GM18909 (cell line): Measurements from ENCODE around the gene RAPGEFL1.
"Not testable (repeated sequence)": the region's sequence is repeated elsewhere in the genome, so short reads cannot be mapped to it uniquely, and the experiment has no call there.

ENCODE experiments used
- ATAC-seq: cut with Tn5 transposase; IDR thresholded peaks from one replicate; pipeline ENCODE4 v1.9.1; 2021; ENCODE audit warnings: mild to moderate bottlenecking; ENCODE audit not compliant: unreplicated experiment, poor library complexity

Gene RAPGEFL1

GRCh38 chr17:40173091-40173777 lies 4.0 kb upstream of the RAPGEFL1 start:
- ATAC-seq: no peak

- ATAC-seq: no peak
Observed at GRCh38 chr17:40173778-40174135, 3.5 kb upstream of the RAPGEFL1 start.

DNA sequence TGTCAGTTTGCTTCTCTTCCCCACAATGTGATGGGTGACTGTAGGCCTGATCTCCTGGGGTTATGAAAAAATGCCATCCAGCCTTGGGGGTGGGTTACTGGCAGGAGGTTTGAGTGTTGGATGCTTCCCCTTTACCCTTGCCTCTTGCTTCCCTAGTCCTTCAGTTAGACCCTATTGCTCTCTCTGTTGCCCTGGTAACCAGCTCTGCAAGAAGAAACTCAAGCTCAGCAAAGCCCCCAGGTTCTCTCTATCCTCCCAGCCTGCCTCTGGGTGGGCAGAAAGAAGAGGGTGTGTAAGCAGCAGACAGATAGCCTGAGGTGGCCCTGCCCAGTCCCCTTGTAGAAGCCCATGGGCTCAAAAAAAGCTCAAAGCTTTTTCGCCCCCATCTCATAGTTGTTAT lies 2.8 kb upstream of the RAPGEFL1 start:
- ATAC-seq: no peak

DNA sequence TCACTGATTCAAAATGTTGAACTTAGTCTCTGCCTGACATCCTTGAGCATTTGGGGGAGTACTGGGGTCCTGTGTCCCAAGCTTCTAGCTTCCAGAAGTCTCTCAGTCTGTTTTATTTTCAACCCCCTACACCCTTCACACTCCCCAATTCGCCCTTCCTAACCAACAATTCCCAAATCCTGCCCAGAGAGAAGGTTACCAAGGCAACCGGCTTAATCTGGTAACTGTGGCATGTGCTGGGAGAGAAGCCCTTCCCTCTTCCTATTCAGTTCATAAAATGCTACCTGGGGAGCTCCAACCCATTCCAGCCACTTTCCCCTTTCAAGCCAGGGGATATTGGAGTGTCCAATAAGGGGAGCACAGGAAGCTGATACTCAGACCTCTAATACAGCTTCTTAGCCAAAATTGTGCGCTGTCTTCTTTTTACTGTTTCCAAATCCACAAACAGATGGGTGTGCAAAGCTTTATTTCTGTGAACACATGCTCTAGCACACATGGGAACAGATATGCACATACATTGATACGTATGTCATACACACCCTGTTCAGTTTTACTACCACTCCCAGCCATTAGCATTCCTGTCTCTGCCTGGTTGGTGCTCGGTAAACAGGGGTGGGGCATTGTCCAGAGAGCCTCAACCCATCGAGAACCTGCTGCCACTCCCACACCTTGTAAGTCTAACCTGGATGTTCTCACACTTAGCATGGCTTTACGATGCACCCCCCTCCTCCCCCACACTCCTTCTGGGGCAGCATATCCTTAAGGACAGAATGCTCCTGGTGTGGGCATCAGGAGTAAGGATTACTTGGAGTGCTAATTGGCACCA lies 1.1 kb upstream of the RAPGEFL1 start:
- ATAC-seq: no peak

DNA sequence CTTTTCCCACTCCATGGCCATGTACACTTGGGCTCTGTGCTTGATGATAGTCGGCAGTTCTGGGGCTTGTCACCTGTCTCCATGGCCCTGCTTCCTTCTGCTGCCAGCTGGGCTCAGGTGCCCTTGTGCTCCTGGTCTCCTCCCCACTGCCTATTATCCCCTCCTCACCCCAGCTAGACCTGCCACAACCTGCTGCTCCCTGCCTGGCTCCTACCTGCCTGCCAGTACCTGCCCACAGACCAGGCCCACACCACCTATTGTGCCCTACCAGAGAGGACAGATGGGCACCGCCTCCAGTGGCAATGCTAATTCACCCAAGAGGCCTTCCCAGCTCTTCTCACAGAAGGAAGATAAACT lies 538 bp upstream of the RAPGEFL1 start:
- ATAC-seq: no peak

GRCh38 chr17:40178021-40178601 lies 841 bp downstream of the RAPGEFL1 start:
- no peak for ATAC-seq

GRCh38 chr17:40178660-40179059 lies 1.4 kb downstream of the RAPGEFL1 start:
- no peak for ATAC-seq

DNA sequence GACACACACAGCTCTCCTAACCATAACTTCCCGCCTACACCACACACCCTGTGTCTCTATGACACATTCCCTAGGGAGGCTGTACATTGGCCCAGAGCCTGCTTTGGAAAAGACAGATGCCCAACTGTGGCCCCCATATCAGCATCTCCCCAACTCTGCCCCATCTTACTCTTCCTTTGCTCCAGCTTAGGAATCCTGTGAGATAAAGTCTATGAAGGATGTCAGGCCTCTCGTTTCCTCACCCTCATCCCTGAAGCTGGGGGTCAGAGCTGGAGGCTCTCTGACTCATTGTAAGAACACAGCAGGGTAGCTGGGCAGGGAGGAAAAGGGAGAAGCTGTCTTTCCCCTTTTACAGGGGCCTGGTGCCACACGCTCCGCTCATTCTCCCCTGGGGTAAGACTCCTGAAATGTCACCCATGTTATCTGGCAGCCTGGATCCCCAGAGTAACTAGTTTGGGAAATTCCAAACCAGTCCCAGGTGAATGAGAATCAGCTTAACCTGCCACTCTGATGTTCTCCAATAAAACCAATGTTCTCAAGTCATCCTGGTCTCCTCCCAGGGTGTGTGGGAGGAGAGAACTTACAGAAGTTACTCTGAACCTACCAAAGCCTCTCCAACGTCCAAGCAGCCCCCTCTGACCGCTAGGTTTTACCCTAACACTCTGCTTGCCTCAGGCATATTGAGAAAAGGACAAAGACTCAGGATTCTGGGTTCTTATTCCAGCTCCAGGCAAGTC lies 2.8 kb downstream of the RAPGEFL1 start:
- no peak for ATAC-seq

DNA sequence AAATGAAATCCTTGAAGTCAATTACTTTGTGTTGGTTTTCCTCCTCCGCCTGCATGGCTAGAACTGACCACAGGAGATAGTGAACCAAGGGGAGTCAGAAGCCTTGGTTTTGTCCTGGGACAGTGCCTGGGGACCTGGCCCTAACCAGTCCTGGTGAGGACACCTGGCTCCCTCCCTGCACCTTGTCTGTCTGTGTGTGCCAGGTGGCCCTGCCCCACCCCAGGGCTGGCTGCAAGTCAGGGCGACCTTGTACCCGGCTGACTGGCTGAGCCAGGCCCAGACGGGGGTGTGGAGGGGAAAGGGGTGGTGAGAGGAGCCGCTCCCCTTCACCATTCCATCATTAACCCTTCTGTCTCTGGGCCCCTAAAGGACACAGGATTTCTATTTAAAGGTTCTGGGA lies 3.4 kb downstream of the RAPGEFL1 start:
- no peak for ATAC-seq

GRCh38 chr17:40181205-40181604 lies 3.9 kb downstream of the RAPGEFL1 start:
- no peak for ATAC-seq

DNA sequence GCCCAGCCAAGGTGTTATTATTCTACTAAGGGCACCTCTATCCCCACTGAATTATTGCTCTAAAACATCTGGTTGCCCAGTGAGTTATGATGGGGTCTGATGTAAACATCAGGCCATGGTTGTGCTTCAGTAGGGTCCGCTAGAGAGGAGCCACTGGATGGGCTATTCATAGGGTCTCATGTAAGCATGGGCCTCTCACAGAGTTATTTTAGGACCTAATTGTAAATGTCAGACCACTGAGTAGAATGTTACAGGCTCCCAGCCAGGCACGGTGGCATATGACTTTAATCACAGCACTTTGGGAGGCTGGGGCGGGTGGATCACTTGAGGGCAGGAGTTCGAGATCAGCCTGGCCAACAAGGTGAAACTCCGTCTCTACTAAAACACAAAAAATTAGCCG lies 5.3 kb downstream of the RAPGEFL1 start:
- ATAC-seq: no peak

GRCh38 chr17:40187238-40187637 lies 10.0 kb downstream of the RAPGEFL1 start:
- ATAC-seq: no peak

- no peak for ATAC-seq
Observed at GRCh38 chr17:40188694-40189093, 11.4 kb downstream of the RAPGEFL1 start.

GRCh38 chr17:40190197-40191021 lies 13.1 kb downstream of the RAPGEFL1 start:
- no peak for ATAC-seq

- ATAC-seq: peak; percentile 64
Observed at GRCh38 chr17:40191237-40192208, 14.3 kb downstream of the RAPGEFL1 start.

- no peak for ATAC-seq
Observed at GRCh38 chr17:40192961-40193360, 15.7 kb downstream of the RAPGEFL1 start.

DNA sequence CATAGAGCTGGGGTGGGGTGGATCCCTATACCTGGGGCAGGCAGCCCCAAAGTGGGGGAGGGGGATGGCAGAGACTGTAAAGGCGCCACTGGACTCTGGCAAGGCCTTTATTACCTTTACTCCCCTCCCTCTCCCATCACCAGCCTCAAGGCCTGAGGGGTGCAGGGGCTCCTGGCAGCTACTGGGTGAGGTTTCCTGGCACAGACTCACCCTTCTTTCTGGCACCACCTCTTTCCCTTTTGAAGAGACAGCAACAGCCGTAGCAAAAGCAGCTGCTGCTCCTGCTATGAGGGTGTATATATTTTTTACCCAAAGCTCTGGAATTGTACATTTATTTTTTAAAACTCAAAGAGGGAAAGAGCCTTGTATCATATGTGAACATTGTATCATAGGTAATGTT lies 17.6 kb downstream of the RAPGEFL1 start:
- no peak for ATAC-seq

DNA sequence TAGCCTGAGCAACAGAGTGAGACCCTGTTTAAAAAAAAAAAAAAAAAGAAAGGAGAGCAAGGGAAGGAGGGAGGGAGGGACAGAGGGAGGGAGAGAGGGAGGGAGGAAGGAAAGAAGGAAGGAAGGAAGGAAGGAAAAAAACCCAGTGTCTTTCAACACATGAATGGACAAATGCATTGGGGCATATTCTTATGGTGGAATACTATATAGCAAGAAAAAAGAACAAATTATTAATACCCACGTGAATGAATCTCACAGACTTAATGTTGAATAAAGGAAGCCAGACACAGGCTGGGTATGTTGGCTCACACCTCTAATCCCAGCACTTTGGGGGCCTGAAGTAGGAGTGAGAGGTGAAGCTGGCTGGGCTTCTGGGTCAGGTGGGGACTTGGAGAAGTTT lies 20.3 kb downstream of the RAPGEFL1 start:
- no peak for ATAC-seq

DNA sequence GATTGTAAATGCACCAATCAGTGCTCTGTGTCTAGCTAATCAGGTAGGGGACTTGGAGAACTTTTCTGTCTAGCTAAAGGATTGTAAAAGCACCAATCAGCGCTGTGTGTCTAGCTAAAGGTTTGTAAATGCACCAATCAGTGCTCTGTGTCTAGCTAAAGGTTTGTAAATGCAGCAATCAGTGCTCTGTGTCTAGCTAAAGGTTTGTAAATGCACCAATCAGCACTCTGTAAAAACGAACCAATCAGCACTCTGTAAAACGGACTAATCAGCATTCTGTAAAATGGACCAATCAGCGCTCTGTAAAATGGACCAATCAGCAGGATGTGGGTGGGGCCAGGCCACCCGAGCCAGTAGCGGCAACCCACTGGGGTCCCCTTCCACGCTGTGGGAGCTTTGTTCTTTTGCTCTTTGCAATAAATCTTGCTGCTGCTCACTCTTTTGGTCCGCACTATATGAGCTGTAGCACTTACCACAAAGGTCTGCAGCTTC lies 20.7 kb downstream of the RAPGEFL1 start:
- not testable (repeated sequence) for ATAC-seq
